HG02610 (cell line): Measurements from ENCODE around the gene NR2E1.

Experiments
- ATAC-seq: cut with Tn5 transposase; IDR thresholded peaks from one replicate; pipeline ENCODE4 v1.9.1; 2021; ENCODE audit warnings: mild to moderate bottlenecking, moderate library complexity; ENCODE audit not compliant: unreplicated experiment

The NR2E1 gene

GRCh38 chr6:108156180-108156937, 9.5 kb upstream of the NR2E1 start:
- no peak for ATAC-seq

- no peak for ATAC-seq
These were observed 8.9 kb upstream of the NR2E1 start for GRCh38 chr6:108156938-108157233.

GRCh38 chr6:108157234-108157980, 8.4 kb upstream of the NR2E1 start:
- ATAC-seq: no peak

GRCh38 chr6:108157981-108158525, 7.8 kb upstream of the NR2E1 start:
- no peak for ATAC-seq

- no peak for ATAC-seq
These were observed 5.8 kb upstream of the NR2E1 start for GRCh38 chr6:108159981-108160380.

- ATAC-seq: no peak
These were observed 4.0 kb upstream of the NR2E1 start for GRCh38 chr6:108161724-108162282.

GRCh38 chr6:108163267-108163643, 2.6 kb upstream of the NR2E1 start:
- ATAC-seq: no peak

- ATAC-seq: no peak
These were observed 1.9 kb upstream of the NR2E1 start for GRCh38 chr6:108163644-108164542.

GRCh38 chr6:108164543-108164814, 1.3 kb upstream of the NR2E1 start:
- ATAC-seq: no peak

- ATAC-seq: no peak
These were observed 761 bp upstream of the NR2E1 start for GRCh38 chr6:108164815-108165706.

GRCh38 chr6:108166664-108167448, 1.0 kb downstream of the NR2E1 start:
- no peak for ATAC-seq

GRCh38 chr6:108167449-108168089, 1.7 kb downstream of the NR2E1 start:
- no peak for ATAC-seq

GRCh38 chr6:108168090-108168463, 2.3 kb downstream of the NR2E1 start:
- no peak for ATAC-seq

GRCh38 chr6:108168501-108169463, 3.0 kb downstream of the NR2E1 start:
- ATAC-seq: no peak

- ATAC-seq: no peak
These were observed 3.9 kb downstream of the NR2E1 start for GRCh38 chr6:108169464-108170331.

- no peak for ATAC-seq
These were observed 4.8 kb downstream of the NR2E1 start for GRCh38 chr6:108170332-108171290.
